HEK293T (cell line): Measurements from ENCODE around the gene EVC2.

Experiments used
- FOXM1 ChIP-seq: fragments of 450-650 bp; IDR thresholded peaks from 2 replicates; pipeline ENCODE4 v1.6.1; 2017; ENCODE audit warnings: mild to moderate bottlenecking, borderline replicate concordance
- HDGF ChIP-seq: fragments of 450-650 bp; IDR thresholded peaks from 2 replicates; pipeline ENCODE4 v1.6.1; 2017; ENCODE audit warnings: antibody characterized with exemption, borderline replicate concordance
- SP1 ChIP-seq: fragments of 450-650 bp; IDR thresholded peaks from 2 replicates; pipeline ENCODE4 v1.6.1; 2017
- ZNF384 ChIP-seq: fragments of 450-650 bp; IDR thresholded peaks from 2 replicates; pipeline ENCODE4 v1.6.1; 2016

- TF ChIP-seq SP1 (no peak), HDGF (no peak), FOXM1 (no peak), ZNF384 (no peak)
These were observed at the start of gene EVC2 for GRCh38 chr4:5708449-5709206.
